Activated CD4-positive, alpha-beta T cell treated with anti-CD3 and anti-CD28 coated beads, Interleukin-2, Interleukin-6, amounts not matched to agents 100 ng/mL and 50 ng/mL, durations not matched to agents 16 hours and 8 hours (primary cell): ENCODE measurements around the gene SLC35F3.
"Not testable (repeated sequence)": the region's sequence is repeated elsewhere in the genome, so short reads cannot be mapped to it uniquely, and the experiment has no call there.

Experiments used
- DNase-seq: peaks from one replicate; pipeline ENCODE4 v3.0.0-alpha.2; 2020

The SLC35F3 gene

DNA sequence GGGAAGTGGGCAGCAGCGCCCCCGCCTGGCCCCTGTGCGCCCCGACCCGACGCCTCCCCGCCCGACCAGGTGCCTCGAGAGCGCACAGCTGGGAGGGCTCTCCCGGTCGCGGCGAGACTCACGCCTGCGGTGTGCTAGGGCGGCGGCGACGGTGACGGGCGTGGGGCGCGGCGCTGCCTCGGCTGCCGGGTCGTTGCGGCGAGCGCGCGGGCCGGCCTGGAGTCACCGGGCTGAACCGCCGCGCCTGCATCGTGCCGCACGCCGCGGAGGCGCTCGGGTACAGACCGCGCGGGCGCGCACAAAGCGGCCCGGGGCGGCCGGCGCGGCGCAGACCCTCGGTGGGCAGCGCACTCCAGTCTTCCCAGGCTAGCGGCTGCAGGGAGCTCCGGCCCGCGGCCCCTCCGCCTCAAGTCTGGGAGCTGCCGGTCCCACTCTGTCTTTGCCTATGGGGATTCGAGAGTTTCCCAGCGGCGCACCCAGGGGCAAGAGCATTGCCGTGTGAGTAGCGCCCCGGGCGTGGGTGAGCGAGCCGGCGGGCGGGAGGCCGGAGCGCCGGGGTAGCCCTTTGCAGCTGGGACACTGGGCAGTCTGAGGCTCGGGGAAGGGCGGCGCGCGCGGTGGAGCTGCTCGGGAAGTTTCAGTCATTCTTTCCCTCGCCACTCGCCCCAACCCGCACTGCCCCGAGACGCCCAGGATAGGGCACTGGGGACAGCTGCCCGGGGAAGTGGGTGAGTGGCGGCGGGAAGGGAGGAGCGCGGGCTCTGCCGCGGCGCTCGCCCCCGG, at the start of gene SLC35F3:
Gene SLC35F3, plus strand, starts transcription at position 44 of the 783 bp plus-strand sequence.
- DNase-seq, result peak; percentile 49

DNA sequence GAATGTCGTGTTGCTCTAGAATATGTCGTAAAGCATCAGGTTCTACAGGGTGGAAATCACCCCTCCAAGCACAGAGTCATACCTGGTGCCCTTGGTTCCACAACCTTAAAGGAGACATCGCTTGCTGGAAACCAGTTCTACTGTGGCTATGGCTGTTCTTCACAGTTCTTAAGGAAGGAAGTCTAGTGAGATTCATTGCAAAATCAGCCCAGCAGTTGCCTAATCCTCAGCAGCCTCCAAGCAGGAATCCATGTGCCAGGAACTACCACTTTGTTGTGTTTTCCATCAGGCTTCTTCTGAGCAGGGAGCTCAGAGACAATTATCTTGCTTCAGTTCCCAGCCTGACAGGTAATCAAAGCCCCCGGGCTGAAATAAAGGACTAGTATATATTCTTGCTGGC, 45.0 kb upstream of the SLC35F3 start:
- no peak for DNase-seq

DNA sequence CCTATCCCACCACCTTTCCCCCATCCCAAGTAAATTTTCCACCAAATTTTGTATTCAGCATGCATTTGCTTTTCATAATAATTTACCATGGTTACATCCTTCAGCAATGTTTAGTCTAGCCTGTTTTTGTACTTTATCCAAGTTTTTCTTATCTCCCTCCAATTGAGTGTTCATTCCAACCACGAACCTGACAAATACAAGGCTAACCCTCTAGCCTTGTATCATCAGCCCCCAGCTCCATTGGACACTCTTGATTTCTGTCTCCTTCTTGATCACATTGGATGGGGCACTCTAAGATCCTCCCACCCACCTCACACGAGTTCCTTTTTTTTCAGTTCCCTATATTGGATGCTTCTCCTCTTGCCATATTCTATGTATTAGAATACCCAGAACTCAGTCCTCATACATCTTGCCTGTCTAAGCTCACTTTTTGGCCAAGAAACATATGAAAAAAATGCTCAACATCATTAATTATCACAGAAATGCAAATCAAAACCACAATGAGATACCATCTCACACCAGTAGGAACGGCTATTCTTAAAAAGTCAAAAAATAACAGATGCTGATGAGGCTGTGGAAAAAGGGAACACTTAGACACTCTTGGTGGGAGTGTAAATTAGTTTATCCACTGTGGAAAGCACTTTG, 40.5 kb upstream of the SLC35F3 start:
- no peak for DNase-seq

DNA sequence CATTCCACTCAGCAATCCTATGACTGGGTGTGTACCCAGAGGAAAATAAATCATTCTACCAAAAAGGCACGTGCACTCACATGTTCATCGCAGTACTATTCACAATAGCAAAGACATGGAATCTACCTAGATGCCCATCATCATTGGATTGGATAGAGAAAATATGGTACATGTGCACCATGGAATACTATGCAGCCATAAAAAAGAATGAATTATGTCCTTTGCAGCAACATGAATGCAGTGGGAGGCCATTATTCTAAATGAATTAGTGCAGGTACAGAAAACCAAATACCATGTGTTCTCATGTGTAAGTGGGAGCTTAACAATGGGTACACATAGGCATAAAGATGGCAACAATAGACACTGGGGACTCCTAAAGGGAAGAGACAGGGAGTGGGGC, 39.9 kb upstream of the SLC35F3 start:
- no peak for DNase-seq

- DNase-seq, result no peak
Measured at GRCh38 chr1:233865216-233865615, 39.3 kb upstream of the SLC35F3 start.

DNA sequence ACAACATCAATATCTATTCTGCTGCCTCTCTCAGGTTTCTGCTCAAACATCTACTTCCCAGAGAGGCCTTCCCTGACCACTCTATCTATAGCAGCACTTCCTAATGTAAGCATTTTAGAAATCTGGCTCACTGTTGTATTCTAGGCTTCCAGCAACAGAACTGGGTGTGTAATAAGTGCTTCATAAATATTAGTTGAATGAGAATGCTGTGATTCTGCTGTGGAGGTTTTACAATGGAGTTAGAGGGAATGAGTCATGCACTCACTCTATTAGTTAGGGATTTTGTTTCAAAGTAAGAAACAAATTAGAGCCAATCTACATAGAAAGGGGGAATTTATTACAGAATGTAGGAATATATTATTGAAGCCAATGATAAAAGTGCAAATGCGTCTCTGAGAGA, 38.6 kb upstream of the SLC35F3 start:
- no peak for DNase-seq

- DNase-seq, result no peak
Measured at GRCh38 chr1:233867028-233867427, 37.4 kb upstream of the SLC35F3 start.

GRCh38 chr1:233868461-233868860, 36.0 kb upstream of the SLC35F3 start:
- DNase-seq, result no peak

GRCh38 chr1:233869680-233870079, 34.8 kb upstream of the SLC35F3 start:
- DNase-seq, result no peak

DNA sequence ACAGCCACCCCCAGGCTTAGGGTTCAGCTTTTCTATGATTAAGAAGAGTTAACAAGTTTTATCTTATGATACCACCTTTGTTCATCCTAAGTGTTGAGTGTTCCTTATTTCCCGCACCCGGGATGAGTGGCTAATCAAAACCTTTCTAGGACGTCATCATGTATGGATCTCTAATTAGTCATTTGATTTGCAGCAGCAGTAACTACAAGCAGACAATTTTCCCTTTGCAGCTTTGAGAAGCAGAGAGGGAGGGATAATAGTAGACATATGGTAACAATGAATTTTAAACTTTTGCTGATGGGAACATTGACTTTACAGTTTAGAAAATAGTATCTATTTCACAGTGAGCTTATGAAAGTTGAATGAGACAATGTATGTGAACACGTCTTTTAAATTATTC, 30.8 kb upstream of the SLC35F3 start:
- DNase-seq, result no peak

- no peak for DNase-seq
Measured at GRCh38 chr1:233879841-233880240, 24.6 kb upstream of the SLC35F3 start.

DNA sequence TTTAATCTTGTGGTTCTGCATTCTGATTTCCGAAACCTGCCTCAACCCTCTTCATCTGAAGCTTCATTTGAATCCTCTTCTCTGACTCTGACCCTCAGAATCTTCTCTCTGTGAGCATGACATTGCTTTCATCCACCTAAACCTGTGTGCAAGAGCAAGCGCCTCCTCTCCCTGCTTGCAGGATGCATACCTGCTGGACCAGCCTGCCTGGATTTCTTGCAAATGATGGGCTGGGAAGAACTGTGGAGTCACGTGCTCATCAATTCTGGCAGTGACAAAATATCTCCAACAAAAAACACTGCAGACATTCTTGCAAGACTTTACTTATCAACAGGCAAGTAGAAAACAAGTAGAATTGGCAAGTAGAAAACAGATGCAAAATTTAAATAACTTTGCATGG, 20.8 kb upstream of the SLC35F3 start:
- no peak for DNase-seq

DNA sequence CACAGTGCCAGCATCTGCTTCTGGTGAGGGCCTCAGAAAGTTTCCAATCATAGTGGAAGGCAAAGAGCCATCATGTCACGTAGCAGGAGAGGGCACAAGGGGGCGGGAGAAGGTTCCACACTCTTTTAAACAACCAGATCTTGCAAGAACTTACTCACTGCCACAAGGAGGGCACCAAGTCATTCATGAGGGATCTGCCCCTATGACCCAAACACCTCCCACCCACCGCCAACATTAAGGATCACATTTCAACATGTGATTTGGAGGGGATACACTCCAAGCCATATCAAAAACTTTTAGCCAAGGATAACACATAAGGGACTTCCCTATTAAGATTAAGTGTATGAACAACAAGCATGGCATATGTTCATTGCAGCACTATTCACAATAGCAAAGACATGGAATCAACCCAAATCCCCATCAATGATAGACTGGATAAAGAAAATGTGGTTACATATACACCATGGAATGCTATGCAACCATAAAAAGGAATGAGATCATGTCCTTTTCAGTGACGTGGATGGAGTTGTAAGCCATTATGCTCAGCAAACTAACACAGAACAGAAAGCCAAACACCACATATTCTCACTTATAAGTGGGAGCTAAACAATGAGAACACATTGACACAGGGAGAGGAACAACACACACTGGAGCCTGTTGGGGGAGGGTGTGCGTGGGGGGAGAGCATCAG, 19.9 kb upstream of the SLC35F3 start:
- no peak for DNase-seq

GRCh38 chr1:233885196-233885920, 19.1 kb upstream of the SLC35F3 start:
- no peak for DNase-seq

DNA sequence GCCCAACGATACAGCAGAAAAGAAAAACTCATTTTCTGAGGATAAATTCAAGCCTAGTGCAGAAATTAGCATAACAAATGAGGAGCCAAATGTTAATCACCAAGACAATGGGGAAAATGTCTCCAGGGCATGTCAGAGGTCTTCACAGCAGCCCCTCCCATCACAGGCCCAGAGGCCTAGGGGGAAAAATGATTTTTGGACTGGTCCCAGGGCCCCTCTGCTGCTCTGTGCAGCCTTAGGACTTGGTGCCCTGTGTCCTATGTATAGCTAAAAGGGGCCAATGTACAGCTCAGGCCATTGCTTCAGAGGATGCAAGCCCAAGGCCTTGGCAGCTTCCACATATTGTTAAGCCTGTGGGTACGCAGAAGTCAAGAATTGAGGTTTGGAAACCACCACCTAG, 13.3 kb upstream of the SLC35F3 start:
- not testable (repeated sequence) for DNase-seq

- peak; percentile 61 for DNase-seq
Measured at GRCh38 chr1:233897325-233898162, 6.9 kb upstream of the SLC35F3 start.

DNA sequence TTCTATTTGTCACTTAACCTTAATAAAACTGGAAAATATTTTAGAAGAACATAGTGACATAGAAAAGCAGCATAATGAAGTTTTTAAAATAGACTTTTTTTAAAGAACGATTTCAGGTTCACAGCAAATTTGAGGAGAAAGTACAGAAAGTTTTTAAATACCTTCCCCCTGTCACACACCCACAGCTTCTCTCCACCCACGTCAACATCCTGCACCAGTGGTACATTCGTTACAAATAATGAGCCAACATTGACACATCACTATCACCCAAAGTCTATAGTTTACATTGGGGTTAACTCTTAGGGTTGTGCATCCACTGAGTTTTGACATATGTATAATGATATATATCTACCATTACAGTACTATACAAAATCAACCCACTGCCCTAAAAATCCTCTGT, 3.0 kb upstream of the SLC35F3 start:
- DNase-seq, result no peak

DNA sequence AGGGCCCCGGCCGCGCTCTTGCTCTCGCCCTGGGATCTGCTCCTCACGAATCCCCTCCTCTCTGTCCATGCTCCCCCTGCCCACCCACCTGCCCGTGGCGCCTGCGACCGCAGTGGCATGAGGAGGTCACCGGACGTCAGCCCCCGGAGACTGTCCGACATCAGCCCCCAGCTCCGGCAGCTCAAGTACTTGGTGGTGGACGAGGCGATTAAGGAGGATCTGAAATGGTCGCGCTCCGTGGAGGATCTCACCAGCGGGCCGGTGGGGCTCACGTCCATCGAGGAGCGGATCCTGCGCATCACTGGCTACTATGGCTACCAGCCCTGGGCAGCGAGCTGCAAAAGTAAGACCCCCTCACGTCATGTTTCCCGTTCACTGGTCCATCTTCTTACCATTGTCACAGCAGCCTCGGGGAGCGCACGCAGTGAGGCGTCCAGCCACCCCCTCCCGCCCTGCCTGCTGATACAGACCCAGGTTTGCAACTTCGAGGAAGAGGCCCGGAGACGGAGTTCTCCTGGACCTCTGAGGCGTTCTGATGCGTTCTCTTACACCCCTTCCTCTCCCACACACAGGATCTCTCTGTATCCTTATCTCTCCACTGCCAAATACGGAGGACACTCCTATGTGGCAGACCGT, 1.1 kb downstream of the SLC35F3 start:
- DNase-seq, result no peak

GRCh38 chr1:233907151-233907550, 2.7 kb downstream of the SLC35F3 start:
- DNase-seq, result no peak

- DNase-seq, result no peak
Measured at GRCh38 chr1:233908092-233908491, 3.6 kb downstream of the SLC35F3 start.

DNA sequence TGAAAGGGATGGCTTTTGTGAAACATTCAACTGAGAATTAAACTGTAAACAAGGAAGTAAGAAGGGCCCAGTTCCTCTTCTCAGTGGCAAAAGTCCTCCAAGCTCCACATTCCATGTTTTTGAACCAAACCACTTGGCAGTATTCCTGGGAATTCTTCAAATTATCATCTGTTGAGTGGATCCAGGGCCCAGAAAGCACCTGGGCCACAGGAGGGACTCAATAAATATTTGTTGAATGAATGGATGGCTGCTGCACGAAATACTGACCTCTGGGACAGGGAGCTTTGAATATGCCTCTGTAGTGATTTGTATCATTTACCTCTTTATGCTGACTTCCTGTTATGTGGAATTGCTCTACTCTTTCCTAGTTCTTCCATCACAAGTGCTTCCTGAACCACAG, 4.7 kb downstream of the SLC35F3 start:
- DNase-seq, result no peak

GRCh38 chr1:233912447-233912846, 8.0 kb downstream of the SLC35F3 start:
- no peak for DNase-seq
